Suprapubic skin (tissue), 4 donors: ENCODE results near the gene RAB13.

Experiments
- CTCF ChIP-seq, 2 donors: fragments of 200-600 bp in 1 of 2; fragments of 450-650 bp in 1 of 2; sonication (generic) in 1 of 2; IDR thresholded peaks; one replicate each; pipeline ENCODE4 v1.5.1; 2016 to 2019; ENCODE audit warnings: antibody characterized with exemption in 2 of 2, mild to moderate bottlenecking in 1 of 2, moderate library complexity in 1 of 2
- EP300 ChIP-seq: sonication (generic); formaldehyde crosslinking; IDR thresholded peaks from one replicate; pipeline ENCODE4 v1.6.1; 2017; ENCODE audit warnings: antibody characterized with exemption
- POLR2A ChIP-seq, 2 donors: fragments of 450-650 bp; IDR thresholded peaks; one replicate each; pipeline ENCODE4 v1.6.1; 2017; ENCODE audit warnings: antibody characterized with exemption in 2 of 2, mild to moderate bottlenecking in 2 of 2, moderate library complexity in 2 of 2
- POLR2AphosphoS5 ChIP-seq, 3 donors: sonication (generic); formaldehyde crosslinking; IDR thresholded peaks; one replicate each; pipeline ENCODE4 v1.6.1; 2017; ENCODE audit warnings: antibody characterized with exemption in 3 of 3

GRCh38 chr1:153938996-153939395 lies 47.1 kb downstream of the RAB13 start:
- no peak for TF ChIP-seq POLR2AphosphoS5 (IDR thresholded peaks at IDR 0.05)
- TF ChIP-seq POLR2A (IDR thresholded peaks at IDR 0.05) = no peak
- TF ChIP-seq CTCF (IDR thresholded peaks at IDR 0.05) = no peak
- no peak for TF ChIP-seq EP300
